KMS-11 (cell line): ENCODE data around the gene ZAR1.

Experiments
- H2AFZ ChIP-seq: fragments of 200-600 bp; sonication (generic); 2 replicates; pipeline ENCODE4 v1.6.1; 2016; ENCODE audit warnings: antibody characterized with exemption, mixed run types, low read depth
- H3K27ac ChIP-seq: fragments of 200-600 bp; sonication (generic); 2 replicates; pipeline ENCODE4 v1.6.1; 2016; ENCODE audit warnings: mild to moderate bottlenecking, mixed run types
- H3K27me3 ChIP-seq: fragments of 200-600 bp; sonication (generic); 2 replicates; pipeline ENCODE4 v1.6.1; 2017; ENCODE audit warnings: mild to moderate bottlenecking, low read depth, mixed run types, moderate library complexity; ENCODE audit not compliant: insufficient read depth
- H3K36me3 ChIP-seq: fragments of 200-600 bp; sonication (generic); 2 replicates; pipeline ENCODE4 v1.6.1; 2017; ENCODE audit warnings: mild to moderate bottlenecking, mixed run types; ENCODE audit not compliant: insufficient read depth
- H3K4me1 ChIP-seq: fragments of 200-600 bp; sonication (generic); 2 replicates; pipeline ENCODE4 v1.6.1; 2016; ENCODE audit warnings: mild to moderate bottlenecking, low read depth, mixed run types; ENCODE audit not compliant: poor library complexity, severe bottlenecking
- H3K4me2 ChIP-seq: fragments of 200-600 bp; sonication (generic); 2 replicates; pipeline ENCODE4 v1.7.0; 2016; ENCODE audit warnings: mild to moderate bottlenecking, mixed run types
- H3K4me3 ChIP-seq: fragments of 200-600 bp; sonication (generic); IDR thresholded peaks from 2 replicates; pipeline ENCODE4 v1.6.1; 2017; ENCODE audit warnings: low read depth, low read length, mixed read lengths; ENCODE audit not compliant: insufficient read depth
- H3K79me2 ChIP-seq: fragments of 200-600 bp; sonication (generic); 2 replicates; pipeline ENCODE4 v1.6.1; 2016; ENCODE audit warnings: low read depth, mixed run types; ENCODE audit not compliant: insufficient read depth
- H3K9ac ChIP-seq: fragments of 200-600 bp; sonication (generic); 2 replicates; pipeline ENCODE4 v1.6.1; 2016; ENCODE audit warnings: mild to moderate bottlenecking, mixed run types
- H4K20me1 ChIP-seq: fragments of 200-600 bp; sonication (generic); 2 replicates; pipeline ENCODE4 v1.6.1; 2016; ENCODE audit warnings: mild to moderate bottlenecking, mixed run types; ENCODE audit not compliant: insufficient read depth
- TF ChIP-seq, protein P1 (sequence below): fragments of 200-600 bp; sonication (generic); conservative IDR thresholded peaks from 2 replicates; pipeline ENCODE4 v1.6.1; 2017; ENCODE audit warnings: low read depth, mild to moderate bottlenecking, antibody characterized with exemption, low read length, moderate library complexity, mixed read lengths

ZAR1 gene

GRCh38 chr4:48483006-48483776 is 6.9 kb upstream of the ZAR1 start, which contains the start of gene SLC10A4:
Gene SLC10A4, plus strand, starts transcription at chr4:48483343. Its CDS starts 219 bp downstream, at chr4:48483562.
- Histone ChIP-seq H3K36me3 (no peaks in the 10 kb centered on the region), H3K4me1 (no peaks in the 10 kb centered on the region), H3K79me2 (no peaks in the 10 kb centered on the region), H3K4me3 (no peak within 1 kb of the TSS), H3K27me3 (no peaks in the 10 kb centered on the region), H4K20me1 (no peaks in the 10 kb centered on the region), H3K4me2 (no peak within 1 kb of the TSS), H3K27ac (no peak within 1 kb of the TSS), H3K9ac (no peak within 1 kb of the TSS), H2AFZ (no peak within 1 kb of the TSS)
- TF ChIP-seq, protein P1, sequence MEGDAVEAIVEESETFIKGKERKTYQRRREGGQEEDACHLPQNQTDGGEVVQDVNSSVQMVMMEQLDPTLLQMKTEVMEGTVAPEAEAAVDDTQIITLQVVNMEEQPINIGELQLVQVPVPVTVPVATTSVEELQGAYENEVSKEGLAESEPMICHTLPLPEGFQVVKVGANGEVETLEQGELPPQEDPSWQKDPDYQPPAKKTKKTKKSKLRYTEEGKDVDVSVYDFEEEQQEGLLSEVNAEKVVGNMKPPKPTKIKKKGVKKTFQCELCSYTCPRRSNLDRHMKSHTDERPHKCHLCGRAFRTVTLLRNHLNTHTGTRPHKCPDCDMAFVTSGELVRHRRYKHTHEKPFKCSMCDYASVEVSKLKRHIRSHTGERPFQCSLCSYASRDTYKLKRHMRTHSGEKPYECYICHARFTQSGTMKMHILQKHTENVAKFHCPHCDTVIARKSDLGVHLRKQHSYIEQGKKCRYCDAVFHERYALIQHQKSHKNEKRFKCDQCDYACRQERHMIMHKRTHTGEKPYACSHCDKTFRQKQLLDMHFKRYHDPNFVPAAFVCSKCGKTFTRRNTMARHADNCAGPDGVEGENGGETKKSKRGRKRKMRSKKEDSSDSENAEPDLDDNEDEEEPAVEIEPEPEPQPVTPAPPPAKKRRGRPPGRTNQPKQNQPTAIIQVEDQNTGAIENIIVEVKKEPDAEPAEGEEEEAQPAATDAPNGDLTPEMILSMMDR = no peak

DNA sequence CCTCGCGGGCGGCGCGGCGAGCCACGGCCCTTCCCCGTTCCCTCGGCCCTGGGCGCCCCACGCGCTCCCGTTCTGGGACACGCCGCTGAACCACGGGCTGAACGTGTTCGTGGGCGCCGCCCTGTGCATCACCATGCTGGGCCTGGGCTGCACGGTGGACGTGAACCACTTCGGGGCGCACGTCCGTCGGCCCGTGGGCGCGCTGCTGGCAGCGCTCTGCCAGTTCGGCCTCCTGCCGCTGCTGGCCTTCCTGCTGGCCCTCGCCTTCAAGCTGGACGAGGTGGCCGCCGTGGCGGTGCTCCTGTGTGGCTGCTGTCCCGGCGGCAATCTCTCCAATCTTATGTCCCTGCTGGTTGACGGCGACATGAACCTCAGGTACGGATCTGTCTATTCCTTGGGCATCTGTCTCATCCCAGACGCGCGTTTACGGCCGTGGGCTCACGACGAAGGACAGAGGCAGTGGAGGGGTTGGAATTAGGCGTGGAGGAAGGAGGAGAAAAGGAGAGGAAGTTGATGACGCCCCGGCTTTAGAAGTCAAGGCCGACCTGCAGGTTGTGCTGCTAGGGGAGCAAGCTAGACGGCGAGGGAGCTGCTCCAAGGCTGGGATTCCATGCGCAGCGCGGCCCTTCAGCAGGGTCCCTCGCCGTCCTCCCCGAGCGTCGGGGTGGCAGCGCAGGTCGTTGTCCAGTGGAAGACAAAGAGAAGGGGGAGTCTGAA is 6.1 kb upstream of the ZAR1 start:
- no peaks in the 10 kb centered on the region for H4K20me1 ChIP-seq
- no peaks in the 10 kb centered on the region for H3K27me3 ChIP-seq
- H3K36me3 ChIP-seq = no peaks in the 10 kb centered on the region
- H3K4me1 ChIP-seq = no peaks in the 10 kb centered on the region
- H3K27ac ChIP-seq = no peak overlapping the region
- H3K79me2 ChIP-seq = no peaks in the 10 kb centered on the region
- no peak overlapping the region for H3K4me3 ChIP-seq
- no peak overlapping the region for H3K4me2 ChIP-seq
- no peak overlapping the region for H2AFZ ChIP-seq
- TF ChIP-seq, protein P1 = no peak
- no peak overlapping the region for H3K9ac ChIP-seq

- Histone ChIP-seq H4K20me1 (no peaks in the 10 kb centered on the region), H3K79me2 (no peaks in the 10 kb centered on the region), H3K9ac (no peak overlapping the region), H3K4me1 (no peaks in the 10 kb centered on the region), H3K4me2 (no peak overlapping the region), H3K4me3 (no peak overlapping the region), H2AFZ (no peak overlapping the region), H3K36me3 (no peaks in the 10 kb centered on the region), H3K27me3 (no peaks in the 10 kb centered on the region), H3K27ac (no peak overlapping the region)
- TF ChIP-seq, protein P1 = no peak
These were observed 5.4 kb upstream of the ZAR1 start for GRCh38 chr4:48484494-48485168.

GRCh38 chr4:48489683-48490011 is 405 bp upstream of the ZAR1 start:
- Histone ChIP-seq H3K9ac (no peak overlapping the region), H3K79me2 (no peaks in the 10 kb centered on the region), H2AFZ (no peak overlapping the region), H3K4me1 (no peaks in the 10 kb centered on the region), H3K27me3 (no peaks in the 10 kb centered on the region), H3K4me2 (no peak overlapping the region), H3K4me3 (no peak overlapping the region), H3K36me3 (no peaks in the 10 kb centered on the region), H3K27ac (no peak overlapping the region), H4K20me1 (no peaks in the 10 kb centered on the region)
- TF ChIP-seq, protein P1 = no peak
